HG03196 (cell line): ENCODE measurements around the gene DNASE1L1.

Source experiments
- ATAC-seq: cut with Tn5 transposase; IDR thresholded peaks from one replicate; pipeline ENCODE4 v1.9.1; 2021; ENCODE audit not compliant: unreplicated experiment

DNASE1L1 gene

DNA sequence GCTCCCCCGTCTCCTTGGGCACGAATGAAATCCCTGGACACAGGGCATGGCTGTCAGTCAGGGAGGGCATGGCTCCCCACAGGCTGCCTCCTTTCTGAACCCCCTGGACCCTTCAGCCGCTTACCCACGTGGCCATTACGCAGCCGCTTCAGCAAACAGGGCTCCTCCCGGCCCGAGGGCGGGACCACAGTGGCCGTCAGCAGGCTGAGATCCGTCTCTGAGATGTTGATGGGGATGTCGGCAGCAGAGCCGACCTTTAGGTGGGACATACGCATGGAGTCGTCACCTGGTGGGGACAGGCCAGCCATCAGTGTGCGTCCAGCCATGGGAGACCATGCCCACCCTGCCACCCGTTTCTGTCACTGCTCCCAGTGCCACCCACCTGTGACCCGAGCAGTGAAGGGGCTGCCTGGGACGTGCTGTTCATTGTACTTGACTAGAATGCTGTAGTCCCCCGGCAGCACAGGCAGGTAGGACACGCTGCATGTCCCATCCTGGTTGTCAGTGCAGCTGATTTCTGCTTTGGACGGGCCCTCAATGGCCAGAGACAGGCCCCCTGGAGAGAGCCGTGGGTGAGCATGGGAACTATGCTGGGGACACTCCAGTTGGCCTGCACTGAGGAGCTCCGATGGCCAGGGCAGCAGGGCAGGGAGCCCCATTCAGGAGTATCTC, 55.7 kb downstream of the DNASE1L1 start:
- ATAC-seq, result no peak

DNA sequence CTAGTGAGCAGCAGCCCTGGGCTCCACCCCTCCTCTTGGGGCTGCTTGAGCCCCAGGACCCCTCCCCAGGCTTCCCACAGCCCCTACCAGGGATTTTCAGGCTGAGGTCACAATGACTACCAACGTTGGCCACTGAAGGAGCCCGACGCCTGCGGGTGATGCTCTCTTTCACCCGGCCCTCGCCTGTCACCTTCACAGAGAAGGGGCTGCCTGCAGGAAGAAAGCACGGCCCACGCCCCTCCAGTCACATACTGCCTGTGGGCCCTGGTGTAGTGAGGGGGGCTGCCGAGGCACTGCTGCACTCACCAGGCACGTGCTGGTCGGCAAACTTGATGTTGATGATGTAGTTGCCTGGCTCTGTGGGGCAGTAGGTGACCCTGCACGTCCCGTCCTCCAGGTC, 56.6 kb downstream of the DNASE1L1 start:
- ATAC-seq, result no peak

DNA sequence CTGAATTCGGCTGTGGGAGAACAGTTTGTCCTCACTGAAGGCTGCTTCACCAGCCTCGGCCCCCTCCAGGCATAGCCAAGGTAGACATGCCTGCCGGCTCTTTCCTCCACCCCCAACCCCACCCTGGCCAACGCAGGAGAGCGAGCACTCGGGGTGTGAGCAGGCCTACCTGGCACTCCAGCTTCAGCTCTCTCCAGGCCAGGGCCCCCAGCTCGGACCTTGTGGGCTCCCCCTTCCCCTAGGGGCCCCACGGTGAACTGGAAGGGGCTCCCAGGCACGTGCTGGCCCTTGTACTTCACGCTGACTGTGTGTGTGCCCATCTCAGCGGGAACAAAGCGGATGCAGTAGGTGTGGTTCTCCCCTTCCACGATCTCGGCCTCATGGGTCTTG, 57.0 kb downstream of the DNASE1L1 start:
- ATAC-seq, result no peak
